Peyer's patch (tissue), 4 donors: ENCODE measurements around the gene GPR183. TPM values are rescaled to one million over a fixed set of nuclear protein-coding genes. Genes with fewer than 3 reads are reported as not detected.

Experiments
- DNase-seq, 3 donors: peaks; one replicate each; pipeline ENCODE4 v3.0.0-alpha.2; 2017 to 2019
- H3K27ac ChIP-seq, 4 donors: fragments of 200-600 bp; sonication (generic); one replicate each; pipeline ENCODE4 v1.5.1; 2016 to 2019
- H3K27me3 ChIP-seq, 2 donors: fragments of 200-600 bp; sonication (generic); one replicate each; pipeline ENCODE4 v1.5.1; 2019
- H3K36me3 ChIP-seq, 3 donors: fragments of 200-600 bp; sonication (generic); one replicate each; pipeline ENCODE4 v1.5.1; 2016 to 2019
- H3K4me1 ChIP-seq, 4 donors: fragments of 200-600 bp; sonication (generic); one replicate each; pipeline ENCODE4 v1.5.1; 2016 to 2019
- H3K4me3 ChIP-seq, 4 donors: fragments of 200-600 bp; sonication (generic); 1 replicate in 3 of 4; 2 replicates in 1 of 4; pipeline ENCODE4 v1.5.1; 2016 to 2019; ENCODE audit warnings: mild to moderate bottlenecking in 1 of 4
- H3K9me3 ChIP-seq, 4 donors: fragments of 200-600 bp; sonication (generic); one replicate each; pipeline ENCODE4 v1.5.1; 2016 to 2019; ENCODE audit warnings: mild to moderate bottlenecking in 1 of 4
- CTCF ChIP-seq, 6 experiments: fragments of 450-650 bp in 4 of 6; fragments of 200-600 bp in 2 of 6; sonication (generic) in 1 of 6; IDR thresholded peaks; one replicate each; pipeline ENCODE4 v1.5.1; 2017 to 2019; ENCODE audit warnings: antibody characterized with exemption in 6 of 6, mild to moderate bottlenecking in 3 of 6, moderate library complexity in 1 of 6
- POLR2A ChIP-seq, 2 donors: fragments of 450-650 bp; IDR thresholded peaks; one replicate each; pipeline ENCODE4 v1.5.1; 2017; ENCODE audit warnings: antibody characterized with exemption in 2 of 2, mild to moderate bottlenecking in 2 of 2, moderate library complexity in 2 of 2
- total RNA-seq, 4 donors: library from RNA; depleted of rRNA; stranded (reverse); fragments of >200 nt; gene quantifications; one replicate each; pipeline ENCODE4 v1.1.0, GENCODE V29; 2016

Gene GPR183
- total RNA-seq, 4 donors from 2014 or later, result 1.1 to 24.8 (median 3.9) TPM

- Histone ChIP-seq H3K4me3 (no peak overlapping the region), H3K27ac (peak overlapping the region in 3 of 4 donors; percentile 50 to 73 (median 54)), H3K36me3 (peaks cover 0 to 12% (median 0%) of the 10 kb centered on the region in 3 donors), H3K9me3 (no peaks in the 10 kb centered on the region), H3K27me3 (no peaks in the 10 kb centered on the region), H3K4me1 (peaks cover 0 to 27% (median 7%) of the 10 kb centered on the region in 4 donors)
- DNase-seq, result no peak
- TF ChIP-seq CTCF (IDR thresholded peaks at IDR 0.05), result no peak
- no peak for TF ChIP-seq POLR2A (IDR thresholded peaks at IDR 0.05)
Measured at GRCh38 chr13:99322297-99323103, 15.3 kb upstream of the GPR183 start.

- peaks cover 0 to 12% (median 0%) of the 10 kb centered on the region in 3 donors for H3K36me3 ChIP-seq
- TF ChIP-seq POLR2A (IDR thresholded peaks at IDR 0.05), result no peak
- TF ChIP-seq CTCF (IDR thresholded peaks at IDR 0.05), result no peak
- H3K27me3 ChIP-seq, result no peaks in the 10 kb centered on the region
- DNase-seq, result no peak
- no peaks in the 10 kb centered on the region for H3K9me3 ChIP-seq
- H3K4me3 ChIP-seq, result no peak overlapping the region
- peak overlapping the region in 3 of 4 donors; percentile 6 to 73 (median 22) for H3K27ac ChIP-seq
- H3K4me1 ChIP-seq, result peaks cover 0 to 25% (median 7%) of the 10 kb centered on the region in 4 donors
Measured at GRCh38 chr13:99321709-99322108, 14.5 kb upstream of the GPR183 start.

DNA sequence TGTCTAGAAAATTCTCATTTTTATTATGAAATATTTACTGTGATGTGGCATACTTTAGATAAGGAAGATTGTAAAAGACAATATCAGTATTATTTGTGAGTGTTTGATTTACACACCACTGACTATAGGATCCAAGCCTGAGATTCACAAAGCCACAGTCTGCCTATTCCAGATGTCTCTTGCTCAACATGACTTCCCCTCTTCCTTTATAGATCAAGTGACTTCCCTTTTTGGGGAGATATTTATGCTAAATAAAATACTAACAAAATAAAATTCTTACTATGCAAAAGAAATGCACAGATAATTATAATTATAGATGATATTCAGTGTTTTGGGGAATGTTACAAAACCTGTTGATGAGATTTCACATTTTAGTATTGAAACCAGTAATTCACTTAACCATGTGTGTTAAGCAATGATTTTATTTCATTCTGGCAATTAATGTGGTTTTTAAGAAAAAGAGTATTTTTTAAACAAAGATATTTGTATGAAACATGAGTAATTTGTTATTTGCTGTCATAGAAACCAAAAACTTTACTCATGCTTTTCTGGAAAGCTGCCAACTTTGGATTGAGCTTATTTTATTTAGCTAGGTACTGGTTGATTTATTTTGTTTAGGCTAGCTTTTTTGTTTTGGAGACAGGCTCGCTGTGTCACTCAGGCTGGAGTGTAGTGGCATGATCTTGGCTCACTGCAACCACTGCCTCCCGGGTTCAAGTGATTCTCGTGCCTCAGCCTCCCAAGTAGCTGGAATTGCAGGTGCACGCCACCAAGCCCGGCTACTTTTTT lies 13.7 kb upstream of the GPR183 start:
- H3K4me1 ChIP-seq, result peaks cover 0 to 17% (median 7%) of the 10 kb centered on the region in 4 donors
- no peak for DNase-seq
- peak overlapping the region; percentile 6 to 52 (median 22) for H3K27ac ChIP-seq

DNA sequence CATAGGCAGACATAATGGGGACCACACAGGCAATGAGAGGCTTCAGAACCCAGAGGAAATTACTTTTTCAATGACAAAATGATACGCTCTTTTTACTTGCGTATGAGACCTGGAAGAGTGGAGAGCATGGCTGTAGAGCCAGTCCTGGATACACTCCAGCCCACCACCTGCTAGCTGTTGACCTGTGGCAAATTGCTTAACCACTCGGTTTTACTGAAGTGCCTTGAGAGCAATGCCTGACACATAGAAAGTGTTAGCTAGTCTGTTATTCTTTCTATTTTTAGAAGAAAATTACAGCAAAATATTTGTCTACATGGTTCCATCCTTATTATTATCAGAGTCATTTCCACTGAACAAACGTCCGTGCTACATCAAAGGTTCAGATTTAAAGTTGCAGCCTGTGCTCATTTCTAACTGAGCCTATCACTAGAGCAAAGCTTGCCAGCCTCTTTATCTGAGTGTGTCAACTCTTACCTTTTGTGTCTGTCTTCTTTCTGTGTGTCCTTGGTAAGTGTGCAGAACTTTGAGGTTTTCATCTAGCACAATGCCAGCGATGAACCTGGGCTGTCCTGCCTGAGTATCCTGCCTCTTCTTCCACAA lies 9.6 kb upstream of the GPR183 start:
- Histone ChIP-seq H3K9me3 (no peaks in the 10 kb centered on the region), H3K27me3 (no peaks in the 10 kb centered on the region), H3K4me1 (peaks cover 0 to 15% (median 0%) of the 10 kb centered on the region in 4 donors), H3K4me3 (no peak overlapping the region), H3K27ac (no peak overlapping the region), H3K36me3 (peaks cover 0 to 12% (median 0%) of the 10 kb centered on the region in 3 donors)
- TF ChIP-seq POLR2A (IDR thresholded peaks at IDR 0.05) (no peak), CTCF (IDR thresholded peaks at IDR 0.05) (no peak)
- no peak for DNase-seq

More for the DNA sequence above, 13.7 kb upstream of the GPR183 start:
- Histone ChIP-seq H3K4me3 (no peak overlapping the region), H3K9me3 (no peaks in the 10 kb centered on the region), H3K27me3 (no peaks in the 10 kb centered on the region), H3K36me3 (peaks cover 0 to 12% (median 0%) of the 10 kb centered on the region in 3 donors)
- TF ChIP-seq CTCF (IDR thresholded peaks at IDR 0.05) (no peak), POLR2A (IDR thresholded peaks at IDR 0.05) (no peak)

DNA sequence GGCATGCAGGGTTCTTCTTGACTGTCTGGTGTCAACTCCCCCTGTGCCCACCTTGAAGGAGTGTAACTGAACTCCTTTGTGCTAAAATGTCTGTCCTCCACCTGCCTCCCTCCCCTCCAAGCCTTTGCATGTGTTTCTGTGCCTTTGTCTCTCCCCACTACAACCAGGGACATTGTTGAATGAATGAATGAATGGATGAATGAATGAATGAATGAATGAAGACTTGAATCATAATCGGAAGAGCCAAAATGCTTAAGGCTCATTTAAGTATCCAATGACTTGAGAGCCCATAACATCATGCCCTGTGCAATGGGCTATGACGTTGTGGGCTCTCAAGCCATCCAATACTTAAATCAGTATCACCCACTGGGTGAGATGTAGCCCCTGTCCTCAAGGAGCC lies 9.0 kb upstream of the GPR183 start:
- H3K4me1 ChIP-seq, result peaks cover 0 to 11% (median 0%) of the 10 kb centered on the region in 4 donors
- TF ChIP-seq CTCF (IDR thresholded peaks at IDR 0.05) (no peak), POLR2A (IDR thresholded peaks at IDR 0.05) (no peak)
- no peak overlapping the region for H3K4me3 ChIP-seq
- H3K27ac ChIP-seq, result no peak overlapping the region
- DNase-seq, result no peak
- no peaks in the 10 kb centered on the region for H3K9me3 ChIP-seq
- no peaks in the 10 kb centered on the region for H3K27me3 ChIP-seq
- H3K36me3 ChIP-seq, result peaks cover 0 to 12% (median 0%) of the 10 kb centered on the region in 3 donors
